ENCODE data around the gene ARF5.
"Not testable (repeated sequence)": the region's sequence is repeated elsewhere in the genome, so short reads cannot be mapped to it uniquely, and the experiment has no call there.

Gene ARF5

DNA sequence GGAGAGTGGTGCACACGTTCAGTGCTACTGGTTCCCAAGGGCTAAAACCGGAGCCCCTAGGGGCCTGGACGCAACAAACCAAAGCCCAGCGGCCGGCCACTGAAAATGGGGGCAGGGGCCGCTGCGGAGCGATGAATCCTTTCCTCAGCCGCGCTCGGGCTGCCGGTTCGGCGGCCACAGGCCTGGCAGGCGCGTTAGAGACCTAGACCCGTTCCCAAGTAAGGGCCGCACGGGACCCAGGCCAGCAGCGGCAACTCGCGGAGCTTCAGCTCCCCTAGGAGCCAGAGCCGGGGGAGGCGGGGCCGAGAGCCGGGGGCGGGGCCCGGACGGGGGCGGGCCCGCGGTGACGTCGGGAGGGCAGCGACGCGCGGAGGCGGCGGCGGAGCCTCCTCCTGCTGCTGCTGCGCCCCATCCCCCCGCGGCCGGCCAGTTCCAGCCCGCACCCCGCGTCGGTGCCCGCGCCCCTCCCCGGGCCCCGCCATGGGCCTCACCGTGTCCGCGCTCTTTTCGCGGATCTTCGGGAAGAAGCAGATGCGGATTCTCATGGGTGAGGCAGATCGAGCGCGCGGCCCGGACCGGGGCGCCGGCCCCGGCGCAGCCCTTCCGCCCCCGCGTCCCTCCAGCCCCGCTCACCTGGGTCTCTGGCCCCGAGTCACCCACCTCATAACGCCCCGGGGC, at the start of gene ARF5:
Gene ARF5 (plus strand): TSS at position 393 of the 678 bp plus-strand sequence. CDS start 88 bp downstream, at position 481.
- DNase-seq (ENCODE audit: low read depth) = peak; percentile 63

DNA sequence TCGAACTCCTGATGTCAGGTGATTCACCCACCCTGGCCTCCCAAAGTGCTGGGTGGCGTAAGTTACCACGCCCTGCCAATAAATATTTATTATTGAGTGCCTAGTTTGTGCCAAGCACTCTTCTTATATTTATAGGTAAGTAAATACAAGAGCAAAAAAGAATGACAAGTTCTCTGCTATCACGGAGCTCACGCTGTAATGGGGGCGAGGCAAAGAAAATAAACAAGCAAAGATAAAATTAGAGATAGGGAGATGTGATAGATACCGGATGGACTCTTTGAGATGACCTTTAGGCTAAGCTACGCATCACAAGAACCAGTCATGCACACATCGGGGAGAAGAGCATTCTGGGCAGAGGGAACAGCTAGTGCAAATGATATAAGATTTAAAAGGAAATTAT, 49.1 kb upstream of the ARF5 start:
- no peak for DNase-seq (ENCODE audit: low read depth)

- not testable (repeated sequence) for DNase-seq (ENCODE audit: low read depth)
Observed at GRCh38 chr7:127540461-127540860, 47.8 kb upstream of the ARF5 start.

DNA sequence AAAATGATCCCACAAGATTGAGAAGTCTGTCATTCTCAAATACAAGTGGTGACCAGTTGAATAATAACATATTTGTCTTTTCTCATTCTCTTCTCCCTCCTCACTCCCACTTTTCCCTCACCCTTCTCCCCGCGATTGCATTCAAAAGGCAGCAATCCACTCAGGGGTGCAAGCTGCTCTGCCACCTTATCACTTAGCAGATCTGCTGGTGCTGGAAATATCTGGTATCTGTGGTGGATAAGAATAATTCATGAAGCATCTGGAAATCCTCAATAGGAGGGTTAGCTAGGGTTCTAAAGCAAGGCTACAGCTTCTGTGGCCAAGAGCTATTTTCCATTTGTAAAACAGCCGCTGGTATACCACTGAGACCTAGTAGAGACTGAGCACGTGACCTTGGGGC, 46.7 kb upstream of the ARF5 start:
- no peak for DNase-seq (ENCODE audit: low read depth)

- DNase-seq (ENCODE audit: low read depth) = no peak
Observed at GRCh38 chr7:127546313-127546712, 41.9 kb upstream of the ARF5 start.

GRCh38 chr7:127550247-127550646, 38.0 kb upstream of the ARF5 start:
- DNase-seq (ENCODE audit: low read depth) = no peak

- no peak for DNase-seq (ENCODE audit: low read depth)
Observed at GRCh38 chr7:127551941-127552340, 36.3 kb upstream of the ARF5 start.

DNA sequence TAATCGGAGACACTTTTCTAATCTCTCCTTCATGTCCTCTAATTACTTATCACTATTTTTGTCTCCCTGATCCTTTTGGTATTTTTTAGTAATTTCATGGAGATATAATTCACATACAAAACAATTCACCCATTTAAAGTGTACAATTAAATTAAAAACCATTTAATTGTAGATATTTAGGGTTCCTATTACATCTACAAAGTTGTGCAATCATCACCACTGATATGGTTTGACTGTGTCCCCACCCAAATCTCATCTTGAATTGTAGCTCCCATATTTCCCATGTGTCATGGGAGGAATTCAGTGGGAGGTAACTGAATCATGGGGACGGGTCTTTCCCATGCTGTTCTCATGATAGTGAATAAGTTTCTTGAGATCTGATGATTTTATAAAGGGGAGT, 31.8 kb upstream of the ARF5 start:
- DNase-seq (ENCODE audit: low read depth) = no peak

- DNase-seq (ENCODE audit: low read depth) = no peak
Observed at GRCh38 chr7:127557803-127558202, 30.4 kb upstream of the ARF5 start.

- no peak for DNase-seq (ENCODE audit: low read depth)
Observed at GRCh38 chr7:127566242-127566641, 22.0 kb upstream of the ARF5 start.

DNA sequence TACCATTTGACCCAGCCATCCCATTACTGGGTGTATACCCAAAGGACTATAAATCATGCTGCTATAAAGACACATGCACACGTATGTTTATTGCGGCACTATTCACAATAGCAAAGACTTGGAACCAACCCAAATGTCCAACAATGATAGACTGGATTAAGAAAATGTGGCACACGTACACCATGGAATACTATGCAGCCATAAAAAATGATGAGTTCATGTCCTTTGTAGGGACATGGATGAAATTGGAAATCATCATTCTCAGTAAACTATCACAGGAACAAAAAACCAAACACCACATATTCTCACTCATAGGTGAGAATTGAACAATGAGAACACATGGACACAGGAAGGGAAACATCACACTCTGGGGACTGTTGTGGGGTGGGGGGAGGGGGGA, 20.2 kb upstream of the ARF5 start:
- DNase-seq (ENCODE audit: low read depth) = not testable (repeated sequence)

DNA sequence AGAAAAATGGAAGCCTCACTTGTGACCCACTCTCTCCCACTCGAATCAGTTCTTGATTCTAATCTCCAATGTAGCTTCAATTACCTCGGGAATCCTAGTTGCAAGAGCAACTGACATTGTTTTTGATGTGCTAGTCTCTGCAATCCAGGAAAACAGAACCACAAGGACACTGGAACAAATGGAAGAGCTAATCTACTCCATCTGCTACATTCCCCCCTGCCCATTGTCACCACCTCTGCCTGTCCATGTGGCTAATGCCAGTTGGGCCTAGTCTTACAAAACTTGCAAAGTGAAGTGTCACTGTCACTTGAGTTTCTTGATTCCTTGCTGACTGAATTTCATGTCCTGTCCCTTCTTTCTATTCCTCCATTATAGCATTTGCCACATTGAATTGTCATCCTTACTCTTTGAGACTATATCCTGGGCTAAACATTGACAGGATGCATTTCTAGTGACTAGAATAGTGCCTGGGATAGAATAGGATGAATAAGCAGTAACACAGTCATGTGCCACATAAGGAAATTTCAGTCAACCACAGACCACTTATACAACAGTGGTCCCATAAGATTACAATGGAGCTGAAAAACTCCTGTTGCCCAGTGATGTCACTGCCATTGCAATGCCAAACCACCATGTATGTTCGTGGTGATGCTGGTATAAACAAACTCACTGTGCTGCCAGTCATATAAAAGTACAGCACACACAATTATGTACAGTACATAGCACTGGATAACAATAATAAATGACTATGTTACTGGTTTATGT, 16.3 kb upstream of the ARF5 start:
- DNase-seq (ENCODE audit: low read depth) = peak; percentile 37

DNA sequence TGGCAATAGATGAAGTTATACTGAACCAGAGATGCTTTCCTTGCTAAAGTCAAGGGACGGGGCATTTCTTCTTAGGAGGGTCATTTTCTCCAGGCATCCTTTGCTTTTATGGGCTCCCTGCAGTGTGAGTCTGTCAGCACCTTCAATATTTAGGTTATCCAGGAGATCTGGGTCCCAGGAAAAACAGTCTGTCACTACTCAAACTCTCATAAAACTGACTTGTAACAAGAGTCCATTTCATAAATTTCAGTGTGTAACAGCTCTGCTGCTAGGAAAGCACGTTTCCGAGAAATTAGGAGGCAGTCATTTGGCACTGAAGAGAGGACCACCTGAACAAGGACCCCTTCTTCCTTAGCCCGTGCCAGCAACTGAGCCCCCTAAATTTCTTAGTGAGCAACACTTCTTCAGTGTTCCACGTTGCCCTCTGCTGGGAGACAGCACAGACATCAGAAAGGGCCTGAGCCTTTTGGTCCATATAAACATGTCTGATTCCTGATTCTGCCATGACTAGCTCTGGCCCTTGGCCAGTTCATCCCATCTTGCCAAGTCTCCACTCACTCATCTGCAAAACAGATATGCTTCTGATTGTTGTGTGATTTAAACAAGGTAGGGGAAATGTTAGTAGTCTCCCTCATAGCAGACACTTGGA, 10.1 kb upstream of the ARF5 start:
- peak; percentile 27 for DNase-seq (ENCODE audit: low read depth)

DNA sequence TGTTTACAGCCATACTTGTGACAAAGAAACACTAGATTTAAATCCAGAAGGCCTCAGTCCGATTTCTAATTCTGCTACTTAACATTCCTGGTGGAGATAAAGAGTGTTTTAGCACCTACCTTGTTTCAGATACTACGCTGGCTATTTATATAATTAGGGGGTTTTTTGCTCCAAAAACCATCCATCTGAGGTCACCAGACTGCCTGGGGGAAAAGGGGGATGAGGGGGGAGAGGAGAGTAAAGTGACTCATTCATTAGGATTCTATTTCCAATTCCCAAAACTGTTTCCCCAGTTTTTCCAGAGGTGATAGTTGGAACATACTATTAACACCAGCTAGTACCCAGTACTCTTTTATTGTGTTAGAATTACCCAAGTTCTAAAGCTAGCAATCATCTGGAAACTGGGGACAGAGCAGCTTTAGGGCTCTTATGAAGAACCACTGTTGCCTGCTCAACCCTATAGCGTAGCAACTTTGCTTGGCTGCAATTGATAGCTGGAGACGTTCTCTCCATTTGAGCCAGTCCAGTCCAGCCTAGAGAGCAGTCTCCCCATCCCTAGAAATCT, 9.4 kb upstream of the ARF5 start:
- no peak for DNase-seq (ENCODE audit: low read depth)

DNA sequence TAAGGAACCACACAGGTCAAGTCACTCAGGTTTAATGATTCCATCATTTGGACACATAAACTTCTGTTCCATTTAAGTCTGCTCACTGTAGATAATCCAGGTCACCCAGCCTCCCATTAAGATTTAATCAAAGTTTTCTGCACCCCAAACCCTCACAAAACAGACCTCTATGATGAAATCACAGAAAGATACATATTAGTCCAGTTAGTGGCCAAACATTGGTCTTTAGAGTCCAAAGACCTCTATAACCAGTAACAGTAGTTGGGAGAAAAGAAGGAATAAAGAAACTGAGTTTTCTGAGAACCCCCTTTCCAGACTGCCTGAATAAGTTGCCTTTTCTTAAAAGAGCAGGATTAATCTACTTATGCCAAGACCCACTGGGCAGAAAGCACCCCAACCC, 7.6 kb upstream of the ARF5 start:
- DNase-seq (ENCODE audit: low read depth) = no peak

DNA sequence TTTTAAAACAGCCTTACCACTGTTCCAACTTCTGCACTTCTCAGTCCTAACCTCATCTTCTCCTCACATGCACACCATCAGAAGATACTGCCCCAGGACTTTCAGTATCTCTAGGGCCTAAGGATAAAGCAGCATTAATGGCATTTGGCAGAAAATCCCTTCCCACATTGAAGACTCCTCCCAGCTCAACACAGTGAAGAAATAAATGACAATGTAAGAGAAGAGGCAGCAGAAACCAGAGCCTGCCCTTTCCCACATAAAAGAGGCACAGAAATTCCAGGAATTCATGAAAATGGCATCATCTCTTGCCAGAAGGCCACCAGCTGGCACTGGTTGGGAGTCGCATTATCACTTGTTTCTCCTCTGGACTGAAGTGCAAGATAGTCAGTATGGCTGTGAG, 6.5 kb upstream of the ARF5 start:
- DNase-seq (ENCODE audit: low read depth) = no peak

DNA sequence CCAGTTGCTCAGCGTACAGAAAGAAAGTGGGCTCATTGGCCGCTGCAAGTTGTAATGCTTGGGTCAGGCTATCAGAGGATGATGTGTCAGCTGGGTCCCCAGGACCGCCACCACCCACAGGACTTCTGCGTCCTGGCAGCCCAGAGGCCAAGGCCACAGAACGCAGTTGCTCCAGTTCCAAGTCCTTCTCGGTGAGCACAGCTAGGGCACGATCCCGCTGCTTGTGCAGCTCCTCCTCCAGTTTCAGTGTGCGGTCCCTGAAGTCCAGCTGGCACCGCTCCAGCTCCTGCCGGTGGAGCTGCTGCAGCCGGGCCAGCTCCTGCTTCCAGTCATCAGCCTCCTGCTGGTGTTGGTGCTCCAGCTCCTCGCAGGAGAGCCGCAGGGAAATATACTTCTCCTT, 5.8 kb upstream of the ARF5 start:
- no peak for DNase-seq (ENCODE audit: low read depth)

DNA sequence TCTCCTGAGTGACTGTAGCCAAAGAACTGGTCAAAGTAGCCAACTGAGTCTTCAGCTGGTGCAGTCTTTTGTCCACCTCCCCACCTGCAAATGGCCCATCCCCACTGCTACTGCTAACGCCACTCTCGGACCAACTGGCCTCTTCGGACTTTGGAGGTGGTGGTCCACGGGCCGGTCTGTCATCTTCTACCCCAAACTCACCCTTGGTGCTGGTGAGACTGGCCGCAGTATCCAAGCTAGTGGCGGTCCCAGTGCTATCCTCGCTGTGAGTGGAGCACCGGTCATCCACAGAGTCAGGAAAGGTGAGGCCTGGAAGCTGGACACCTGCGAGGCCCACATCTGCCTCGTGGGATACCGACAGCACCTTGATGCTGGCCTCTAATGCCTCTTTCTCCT, 3.6 kb upstream of the ARF5 start:
- DNase-seq (ENCODE audit: low read depth) = no peak

DNA sequence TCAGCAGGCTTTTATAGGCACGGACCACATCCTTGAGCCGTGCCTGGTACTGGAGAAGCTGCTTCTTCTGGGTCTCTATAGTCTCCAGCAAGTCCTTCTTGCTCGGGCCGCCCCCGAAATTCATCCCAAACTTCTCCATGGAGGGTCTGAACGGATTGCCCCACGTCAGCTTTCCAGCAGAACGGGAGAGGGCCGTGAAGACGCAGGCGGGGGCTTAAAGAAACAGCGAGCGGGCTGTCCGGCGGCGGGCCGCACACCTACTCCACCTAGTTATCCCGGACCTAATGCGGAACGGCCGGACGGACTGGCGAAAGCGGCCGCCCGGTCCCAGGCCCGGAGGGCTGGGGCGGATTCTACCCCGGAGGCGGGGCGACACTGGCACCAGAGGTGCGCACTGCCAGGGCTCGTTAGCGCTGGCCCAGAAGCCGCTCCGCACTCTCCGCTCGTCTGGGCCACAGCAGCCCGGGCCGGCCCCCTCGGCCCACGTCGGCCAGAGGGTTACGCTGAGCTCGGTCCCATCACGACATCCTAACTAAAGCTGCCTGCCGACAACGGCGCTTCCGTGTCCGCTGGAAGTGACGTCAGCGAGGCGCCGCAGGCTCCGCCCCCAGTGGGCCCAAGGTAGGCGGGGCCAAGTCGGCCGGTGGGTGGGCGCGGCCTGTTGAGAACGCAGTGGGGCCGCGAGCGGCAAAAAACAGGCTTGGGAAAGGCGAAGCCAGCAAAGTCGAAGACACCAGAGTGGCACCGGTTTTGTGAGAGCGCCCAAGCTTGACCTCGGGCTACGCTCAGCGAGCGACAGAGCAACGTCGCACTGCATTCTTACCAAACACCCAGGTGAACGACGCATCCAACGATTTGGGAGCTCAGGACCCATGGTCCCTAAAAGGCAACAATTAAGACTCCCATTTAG, 2.9 kb upstream of the ARF5 start, which contains the start of gene GCC1:
Gene GCC1 (minus strand): TSS at position 553 of the 910 bp plus-strand sequence. CDS start 414 bp downstream, at position 139.
- DNase-seq (ENCODE audit: low read depth) = peak; percentile 75

DNA sequence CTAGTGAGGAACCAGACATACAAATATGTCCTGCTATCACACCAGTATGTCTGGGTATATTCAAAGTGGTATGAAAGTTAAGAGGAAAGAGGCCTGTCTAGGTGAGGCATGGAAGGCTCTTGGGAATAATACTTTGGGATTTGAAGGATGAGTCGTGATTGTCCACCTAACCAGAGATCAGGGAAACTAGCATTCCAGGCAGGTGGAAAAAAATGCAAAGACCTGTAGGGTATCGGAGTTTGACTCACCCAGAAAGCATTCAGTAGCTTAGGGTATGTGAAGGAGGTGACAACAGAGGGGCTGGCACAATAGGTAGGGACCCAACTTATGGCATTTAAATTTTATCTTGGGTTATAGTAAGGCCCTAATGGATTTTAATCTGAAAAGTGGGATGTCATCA, 1.9 kb upstream of the ARF5 start:
- DNase-seq (ENCODE audit: low read depth) = no peak

DNA sequence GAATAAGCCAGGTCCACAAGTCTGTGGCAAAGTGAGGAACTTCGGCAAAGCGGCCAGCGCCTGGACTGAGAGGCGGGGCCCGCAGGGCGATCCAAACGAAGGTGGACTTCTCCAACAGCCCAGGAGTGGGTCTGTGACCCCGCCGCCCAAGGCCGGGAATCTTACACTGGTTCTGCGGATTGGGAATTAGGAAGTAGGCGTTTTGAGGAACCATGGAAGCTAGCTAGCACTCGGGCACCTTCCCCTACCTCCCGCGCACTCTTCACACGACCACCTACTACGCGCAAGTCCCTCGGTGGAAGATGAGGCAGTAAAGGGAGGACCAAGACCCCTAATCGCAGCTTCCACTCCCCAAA, 570 bp upstream of the ARF5 start:
- DNase-seq (ENCODE audit: low read depth) = no peak
